Muscle of arm (tissue), 12 donors: ENCODE results near the gene CLCNKB. TPM values are rescaled to one million over a fixed set of nuclear protein-coding genes. Genes with fewer than 3 reads are reported as not detected.

ENCODE experiments used
- DNase-seq: peaks from one replicate; pipeline ENCODE4 v3.0.0-alpha.2; 2013
- polyA plus RNA-seq, 12 donors: library from polyadenylated mRNA; unstranded; fragments of 120-200 nt; gene quantifications; one replicate each; pipeline ENCODE4 v1.2.1, GENCODE V29; 2013; ENCODE audit not compliant: insufficient read length in 12 of 12

The CLCNKB gene
- polyA plus RNA-seq, 12 donors: 0.13 to 0.66 (median 0.21) TPM; not detected in 4

GRCh38 chr1:16074217-16074616, 30.6 kb downstream of the CLCNKB start:
- DNase-seq: no peak

- no peak for DNase-seq
Observed at GRCh38 chr1:16075337-16076030, 31.9 kb downstream of the CLCNKB start.

GRCh38 chr1:16076031-16076864, 32.7 kb downstream of the CLCNKB start:
- no peak for DNase-seq

GRCh38 chr1:16076865-16077238, 33.3 kb downstream of the CLCNKB start:
- no peak for DNase-seq

GRCh38 chr1:16077406-16078245, 34.0 kb downstream of the CLCNKB start:
- DNase-seq: no peak

- DNase-seq: peak; percentile 82
Observed at GRCh38 chr1:16078925-16079656, 35.5 kb downstream of the CLCNKB start.

- DNase-seq: no peak
Observed at GRCh38 chr1:16080422-16081150, 37.0 kb downstream of the CLCNKB start.

- DNase-seq: no peak
Observed at GRCh38 chr1:16081636-16082035, 38.1 kb downstream of the CLCNKB start.

- peak; percentile 33 for DNase-seq
Observed at GRCh38 chr1:16082283-16083038, 38.9 kb downstream of the CLCNKB start.

GRCh38 chr1:16083486-16083885, 39.9 kb downstream of the CLCNKB start:
- DNase-seq: no peak

- DNase-seq: no peak
Observed at GRCh38 chr1:16085522-16085921, 41.9 kb downstream of the CLCNKB start.

- DNase-seq: no peak
Observed at GRCh38 chr1:16087733-16088132, 44.2 kb downstream of the CLCNKB start.

GRCh38 chr1:16088351-16088911, 44.8 kb downstream of the CLCNKB start:
- no peak for DNase-seq

GRCh38 chr1:16088996-16089395, 45.4 kb downstream of the CLCNKB start:
- DNase-seq: no peak

GRCh38 chr1:16090076-16090826, 46.7 kb downstream of the CLCNKB start:
- DNase-seq: no peak

- no peak for DNase-seq
Observed at GRCh38 chr1:16091296-16091695, 47.7 kb downstream of the CLCNKB start.

- DNase-seq: no peak
Observed at GRCh38 chr1:16092097-16092922, 48.7 kb downstream of the CLCNKB start.

GRCh38 chr1:16092923-16093511, 49.4 kb downstream of the CLCNKB start:
- DNase-seq: no peak
